HCT116 (cell line): Measurements from ENCODE around the gene GDPD5. TPM values are rescaled to one million over a fixed set of nuclear protein-coding genes. Genes with fewer than 3 reads are reported as not detected.

ENCODE experiments used
- ATAC-seq: fragments of 200-7000 bp; cut with Tn5 transposase; 2 replicates; pipeline ENCODE4 v1.9.1; 2020; ENCODE audit warnings: mild to moderate bottlenecking, moderate library complexity
- BruUV-seq: library from RNA; stranded (reverse); fragments of 400-500 nt; replicated peaks from 2 replicates; lab custom pipeline; 2021; lab: Mats Ljungman, UMichigan
- CTCF ChIA-PET: fragments of 300-600 bp; sonication (Branson Sonifier 250); formaldehyde crosslinking; loops from one replicate; lab custom pipeline; 2021; ENCODE audit warnings: antibody characterized with exemption; lab: Charles Lee
- POLR2A ChIA-PET: fragments of 300-600, 350-600 bp; sonication (Branson Sonifier 250); formaldehyde crosslinking; loops from one replicate; lab custom pipeline; 2021; ENCODE audit warnings: antibody characterized with exemption; lab: Charles Lee
- RAD21 ChIA-PET, 2 experiments: fragments of 300-600 bp; sonication (Branson Sonifier 250); formaldehyde crosslinking; loops; one replicate each; lab custom pipeline; 2023; ENCODE audit warnings: low total read pairs in 2 of 2; ENCODE audit not compliant: uncharacterized antibody in 2 of 2, unreplicated experiment in 2 of 2, low non-redundant PET in 1 of 2; lab: Charles Lee
- DNase-seq: peaks from one replicate; pipeline ENCODE4 v3.0.0-alpha.2; 2010; ENCODE audit warnings: low read depth, low spot score
- H2AFZ ChIP-seq: fragments of 200-600 bp; shearing (Covaris generic), sonication (generic); 2 replicates; pipeline ENCODE4 v1.6.1; 2017; ENCODE audit warnings: low read depth, mixed run types, mixed read lengths, antibody characterized with exemption, low read length; ENCODE audit not compliant: poor library complexity, severe bottlenecking
- H3K27ac ChIP-seq: 2 replicates; pipeline ENCODE4 v1.5.1; 2012; ENCODE audit warnings: low read depth, low read length
- H3K27me3 ChIP-seq: fragments of 200-600 bp; sonication (generic); 2 replicates; pipeline ENCODE4 v1.6.1; 2016; ENCODE audit warnings: mixed run types, low read length, mixed read lengths; ENCODE audit not compliant: insufficient read depth
- H3K36me3 ChIP-seq, 2 experiments: fragments of 200-500 bp in 1 of 2; fragments of 200-600 bp in 1 of 2; sonication (Bioruptor generic) in 1 of 2; sonication (generic) in 1 of 2; 2 replicates each; pipeline versions ENCODE4 v1.5.1 to v1.6.1; 2014 to 2016; ENCODE audit warnings: low read length in 2 of 2, inconsistent platforms in 1 of 2, mixed read lengths in 1 of 2, mixed run types in 1 of 2; ENCODE audit not compliant: insufficient read depth in 2 of 2, control insufficient read depth in 1 of 2
- H3K4me1 ChIP-seq, 2 experiments: fragments of 200-600 bp in 1 of 2; sonication (generic) in 1 of 2; 2 replicates each; pipeline versions ENCODE4 v1.5.1 to v1.6.1; 2012 to 2017; ENCODE audit warnings: low read length in 2 of 2, inconsistent platforms in 1 of 2, mild to moderate bottlenecking in 1 of 2, mixed read lengths in 1 of 2, mixed run types in 1 of 2, moderate library complexity in 1 of 2; ENCODE audit not compliant: insufficient read depth in 2 of 2, control insufficient read depth in 1 of 2
- H3K4me2 ChIP-seq: fragments of 200-600 bp; sonication (generic); 2 replicates; pipeline ENCODE4 v1.6.1; 2017; ENCODE audit warnings: mixed run types, low read length, mixed read lengths
- H3K4me3 ChIP-seq, 2 experiments: fragments of 200-600 bp in 1 of 2; sonication (generic) in 1 of 2; replicated peaks in 1 of 2; 2 replicates each; pipeline ENCODE4 v1.5.1; 2011 to 2016; ENCODE audit warnings: low read length in 2 of 2, control low read depth in 1 of 2, low read depth in 1 of 2, mild to moderate bottlenecking in 1 of 2, mixed read lengths in 1 of 2, mixed run types in 1 of 2
- H3K79me2 ChIP-seq: fragments of 200-600 bp; sonication (generic); 2 replicates; pipeline ENCODE4 v1.6.1; 2017; ENCODE audit warnings: mild to moderate bottlenecking, mixed run types, low read length, moderate library complexity, mixed read lengths; ENCODE audit not compliant: insufficient read depth
- H3K9ac ChIP-seq: fragments of 200-600 bp; sonication (generic); 2 replicates; pipeline ENCODE4 v1.6.1; 2016; ENCODE audit warnings: low read length, mixed read lengths
- H3K9me2 ChIP-seq: fragments of 200-600 bp; sonication (generic), shearing (Covaris generic); 2 replicates; pipeline ENCODE4 v1.6.1; 2017; ENCODE audit warnings: mixed run types, mild to moderate bottlenecking, moderate library complexity; ENCODE audit not compliant: insufficient read depth
- H3K9me3 ChIP-seq, 2 experiments: fragments of 200-500 bp in 1 of 2; fragments of 200-600 bp in 1 of 2; sonication (Bioruptor generic) in 1 of 2; sonication (generic) in 1 of 2; 2 replicates each; pipeline ENCODE4 v1.6.1; 2014 to 2017; ENCODE audit warnings: low read length in 2 of 2, mixed read lengths in 2 of 2, inconsistent platforms in 1 of 2, low read depth in 1 of 2, mild to moderate bottlenecking in 1 of 2, mixed run types in 1 of 2, moderate library complexity in 1 of 2; ENCODE audit not compliant: control insufficient read depth in 1 of 2, insufficient read depth in 1 of 2
- H4K20me1 ChIP-seq: fragments of 200-600 bp; sonication (generic), shearing (Covaris generic); 2 replicates; pipeline ENCODE4 v1.6.1; 2017; ENCODE audit warnings: mixed run types, mild to moderate bottlenecking, moderate library complexity; ENCODE audit not compliant: insufficient read depth
- CBX3 ChIP-seq: IDR thresholded peaks from 2 replicates; pipeline ENCODE4 v1.6.1; 2012; ENCODE audit warnings: low read depth
- EZH2phosphoT487 ChIP-seq: fragments of 200-600 bp; IDR thresholded peaks from 2 replicates; pipeline ENCODE4 v1.6.1; 2018; ENCODE audit warnings: antibody characterized with exemption, borderline replicate concordance
- JUND ChIP-seq: IDR thresholded peaks from 2 replicates; pipeline ENCODE4 v1.6.1; 2012
- POLR2A ChIP-seq: IDR thresholded peaks from 2 replicates; pipeline ENCODE4 v1.7.0; 2011; ENCODE audit warnings: borderline replicate concordance; ENCODE audit not compliant: insufficient read depth, insufficient read length; ENCODE audit errors: extremely low read depth
- POLR2AphosphoS5 ChIP-seq: IDR thresholded peaks from 2 replicates; pipeline ENCODE4 v1.6.1; 2011; ENCODE audit warnings: mild to moderate bottlenecking, low read depth, low read length, moderate library complexity
- RAD21 ChIP-seq: IDR thresholded peaks from 2 replicates; pipeline ENCODE4 v1.6.1; 2012; ENCODE audit warnings: low read depth, mild to moderate bottlenecking
- REST ChIP-seq: IDR thresholded peaks from 2 replicates; pipeline ENCODE4 v1.6.1; 2012; ENCODE audit warnings: low read depth
- SIN3A ChIP-seq: IDR thresholded peaks from 2 replicates; pipeline ENCODE4 v1.6.1; 2012; ENCODE audit warnings: low read depth
- YY1 ChIP-seq: IDR thresholded peaks from 2 replicates; pipeline ENCODE4 v1.6.1; 2011; ENCODE audit warnings: low read length, low read depth, moderate library complexity, mild to moderate bottlenecking; ENCODE audit not compliant: insufficient replicate concordance; ENCODE audit errors: extremely low read depth
- ZNF274 ChIP-seq: fragments of 200-500 bp; sonication (Bioruptor generic); IDR thresholded peaks from 2 replicates; pipeline ENCODE4 v1.6.1; 2014; ENCODE audit warnings: mild to moderate bottlenecking, low read depth, low read length, inconsistent platforms
- intact Hi-C: fragments of 100-400 bp; cut with micrococcal nuclease; formaldehyde crosslinking; loops from 2 replicates; pipeline ENCODE4 v1.10.0; 2022
- total RNA-seq: library from RNA; stranded (reverse); gene quantifications from one replicate; pipeline ENCODE4 v1.2.1, GENCODE V29; 2021; ENCODE audit not compliant: unreplicated experiment
- TF ChIP-seq, protein P1 (sequence below): IDR thresholded peaks from 2 replicates; pipeline ENCODE4 v1.6.1; 2012
- TF ChIP-seq, protein P2 (sequence below): IDR thresholded peaks from 2 replicates; pipeline ENCODE4 v1.6.1; 2012

The GDPD5 gene
- total RNA-seq, 1 experiment from 2014 or later = 27.5 TPM

DNA sequence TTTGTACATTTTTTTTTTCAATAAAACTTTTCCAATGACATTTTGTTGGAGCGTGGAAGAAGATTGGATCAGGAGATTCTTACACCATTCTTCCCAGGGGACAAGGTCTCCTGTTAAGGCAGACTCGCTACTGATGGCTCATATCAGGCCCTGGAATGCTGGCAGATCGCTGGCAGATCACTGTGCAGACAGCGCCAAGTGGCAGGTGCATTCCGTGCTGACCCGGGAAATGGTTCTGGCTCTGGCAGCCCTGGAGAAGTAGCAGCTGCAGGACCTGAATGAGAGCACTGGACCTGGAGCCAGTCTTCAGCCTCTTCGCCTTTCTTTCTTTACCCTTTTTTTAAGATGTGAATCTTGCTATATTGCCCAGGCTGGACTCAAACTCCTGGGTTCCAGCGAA is 47.0 kb upstream of the GDPD5 start:
- no peak for DNase-seq
- Histone ChIP-seq H3K4me2 (no peak overlapping the region), H3K9me2 (no peaks in the 10 kb centered on the region), H3K9ac (no peak overlapping the region), H4K20me1 (no peaks in the 10 kb centered on the region), H3K4me3 (no peak overlapping the region), H3K9me3 (no peaks in the 10 kb centered on the region), H3K27ac (no peak overlapping the region), H3K36me3 (peaks cover 31 to 39% of the 10 kb centered on the region in 2 experiments), H3K27me3 (no peaks in the 10 kb centered on the region), H3K79me2 (peaks cover 4% of the 10 kb centered on the region), H2AFZ (no peak overlapping the region), H3K4me1 (peaks cover 0 to 4% of the 10 kb centered on the region in 2 experiments; a peak in 1 of 4 replicates)
- ChIA-PET CTCF (no interaction called here), RAD21 (no interaction called here), POLR2A (interaction anchor here (1.2 kb wide), 1 partner anchor 10 kb away, joined by 3 read pairs; no protein-coding TSS in a partner anchor)
- no peak for ATAC-seq
- BruUV-seq = no TSS peak
- intact Hi-C loops = no loop called here
- TF ChIP-seq CBX3 (no peak), SIN3A (no peak), REST (no peak), RAD21 (no peak), YY1 (no peak), POLR2AphosphoS5 (no peak), POLR2A (no peak), ZNF274 (no peak), EZH2phosphoT487 (no peak), JUND (no peak)
- TF ChIP-seq, protein P1, sequence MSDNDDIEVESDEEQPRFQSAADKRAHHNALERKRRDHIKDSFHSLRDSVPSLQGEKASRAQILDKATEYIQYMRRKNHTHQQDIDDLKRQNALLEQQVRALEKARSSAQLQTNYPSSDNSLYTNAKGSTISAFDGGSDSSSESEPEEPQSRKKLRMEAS = no peak
- TF ChIP-seq, protein P2, sequence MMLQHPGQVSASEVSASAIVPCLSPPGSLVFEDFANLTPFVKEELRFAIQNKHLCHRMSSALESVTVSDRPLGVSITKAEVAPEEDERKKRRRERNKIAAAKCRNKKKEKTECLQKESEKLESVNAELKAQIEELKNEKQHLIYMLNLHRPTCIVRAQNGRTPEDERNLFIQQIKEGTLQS = no peak
